ENCODE measurements around the gene ZNF358. TPM values are rescaled to one million over a fixed set of nuclear protein-coding genes. Genes with fewer than 3 reads are reported as not detected.

ZNF358 gene
- total and polyA plus RNA-seq, 2 of the 13 experiments (the other 11 are each of a cell fraction or from before 2014, with no cell fraction given) = 9.1 to 37.0 TPM

DNA sequence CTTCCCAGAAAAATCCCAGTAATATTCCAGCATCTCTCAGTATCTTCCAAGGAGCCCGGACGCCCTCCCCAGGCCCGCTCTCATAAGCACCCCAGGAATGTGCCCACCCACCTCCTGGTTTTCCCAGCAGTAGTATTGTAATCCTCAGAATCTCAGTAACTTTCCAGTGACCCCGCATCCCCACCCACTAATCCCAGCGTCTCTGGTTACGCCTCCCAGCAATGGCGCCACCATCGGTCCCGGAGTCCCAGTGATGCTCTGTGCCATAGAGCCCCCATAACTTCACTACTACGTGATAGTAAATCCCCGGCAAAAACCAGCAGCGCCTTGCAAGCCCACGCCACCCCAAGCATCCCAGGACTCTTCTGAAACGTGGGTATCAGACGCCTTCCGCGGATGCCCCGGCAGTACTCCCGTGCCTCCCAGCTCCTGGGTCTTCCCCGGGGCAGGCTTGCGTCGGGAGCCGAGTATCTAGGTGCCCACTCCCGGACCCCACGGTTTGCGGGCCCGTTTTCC is 18.7 kb downstream of the ZNF358 start (continued):
- TF ChIP-seq ZSCAN21 (CRISPR knock-in tag; IDR thresholded peaks at IDR 0.05; ENCODE audit: borderline replicate concordance) = no peak; the same call in 1 of the 2 replicates
- TF ChIP-seq, protein P1, sequence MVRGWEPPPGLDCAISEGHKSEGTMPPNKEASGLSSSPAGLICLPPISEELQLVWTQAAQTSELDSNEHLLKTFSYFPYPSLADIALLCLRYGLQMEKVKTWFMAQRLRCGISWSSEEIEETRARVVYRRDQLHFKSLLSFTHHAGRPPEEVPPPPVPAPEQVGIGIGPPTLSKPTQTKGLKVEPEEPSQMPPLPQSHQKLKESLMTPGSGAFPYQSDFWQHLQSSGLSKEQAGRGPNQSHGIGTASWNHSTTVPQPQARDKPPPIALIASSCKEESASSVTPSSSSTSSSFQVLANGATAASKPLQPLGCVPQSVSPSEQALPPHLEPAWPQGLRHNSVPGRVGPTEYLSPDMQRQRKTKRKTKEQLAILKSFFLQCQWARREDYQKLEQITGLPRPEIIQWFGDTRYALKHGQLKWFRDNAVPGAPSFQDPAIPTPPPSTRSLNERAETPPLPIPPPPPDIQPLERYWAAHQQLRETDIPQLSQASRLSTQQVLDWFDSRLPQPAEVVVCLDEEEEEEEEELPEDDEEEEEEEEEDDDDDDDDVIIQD (CRISPR knock-in tag; IDR thresholded peaks at IDR 0.05; ENCODE audit: low read depth) = no peak
- no peak for TF ChIP-seq STAG1 (CRISPR knock-in tag; IDR thresholded peaks at IDR 0.05)
- no peak for TF ChIP-seq MEIS1 (CRISPR knock-in tag; IDR thresholded peaks at IDR 0.05; ENCODE audit: borderline replicate concordance)
- TF ChIP-seq, protein P2, sequence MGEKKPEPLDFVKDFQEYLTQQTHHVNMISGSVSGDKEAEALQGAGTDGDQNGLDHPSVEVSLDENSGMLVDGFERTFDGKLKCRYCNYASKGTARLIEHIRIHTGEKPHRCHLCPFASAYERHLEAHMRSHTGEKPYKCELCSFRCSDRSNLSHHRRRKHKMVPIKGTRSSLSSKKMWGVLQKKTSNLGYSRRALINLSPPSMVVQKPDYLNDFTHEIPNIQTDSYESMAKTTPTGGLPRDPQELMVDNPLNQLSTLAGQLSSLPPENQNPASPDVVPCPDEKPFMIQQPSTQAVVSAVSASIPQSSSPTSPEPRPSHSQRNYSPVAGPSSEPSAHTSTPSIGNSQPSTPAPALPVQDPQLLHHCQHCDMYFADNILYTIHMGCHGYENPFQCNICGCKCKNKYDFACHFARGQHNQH (CRISPR knock-in tag; IDR thresholded peaks at IDR 0.05) = no peak
- no peak for TF ChIP-seq ETV5 (CRISPR knock-in tag; IDR thresholded peaks at IDR 0.05; ENCODE audit: borderline replicate concordance)
- TF ChIP-seq ZNF367 (CRISPR knock-in tag; IDR thresholded peaks at IDR 0.05; ENCODE audit: borderline replicate concordance) = no peak
- no peak for TF ChIP-seq HNRNPL (IDR thresholded peaks at IDR 0.05; ENCODE audit: low read depth, low read length)
- 0 out of 2 replicates have a peak, but pooled peaks have one; percentile 12 for TF ChIP-seq HES4 (CRISPR knock-in tag; IDR thresholded peaks at IDR 0.05; ENCODE audit: borderline replicate concordance)
- TF ChIP-seq, protein P3, sequence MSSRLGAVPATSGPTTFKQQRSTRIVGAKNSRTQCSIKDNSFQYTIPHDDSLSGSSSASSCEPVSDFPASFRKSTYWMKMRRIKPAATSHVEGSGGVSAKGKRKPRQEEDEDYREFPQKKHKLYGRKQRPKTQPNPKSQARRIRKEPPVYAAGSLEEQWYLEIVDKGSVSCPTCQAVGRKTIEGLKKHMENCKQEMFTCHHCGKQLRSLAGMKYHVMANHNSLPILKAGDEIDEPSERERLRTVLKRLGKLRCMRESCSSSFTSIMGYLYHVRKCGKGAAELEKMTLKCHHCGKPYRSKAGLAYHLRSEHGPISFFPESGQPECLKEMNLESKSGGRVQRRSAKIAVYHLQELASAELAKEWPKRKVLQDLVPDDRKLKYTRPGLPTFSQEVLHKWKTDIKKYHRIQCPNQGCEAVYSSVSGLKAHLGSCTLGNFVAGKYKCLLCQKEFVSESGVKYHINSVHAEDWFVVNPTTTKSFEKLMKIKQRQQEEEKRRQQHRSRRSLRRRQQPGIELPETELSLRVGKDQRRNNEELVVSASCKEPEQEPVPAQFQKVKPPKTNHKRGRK (CRISPR knock-in tag; IDR thresholded peaks at IDR 0.05) = no peak
- no peak for TF ChIP-seq ZNF460 (CRISPR knock-in tag; IDR thresholded peaks at IDR 0.05; ENCODE audit: borderline replicate concordance)
- TF ChIP-seq GTF2F1 (IDR thresholded peaks at IDR 0.05; ENCODE audit: low read length) = no peak
- TF ChIP-seq ZNF317 (CRISPR knock-in tag; IDR thresholded peaks at IDR 0.05) = peak; percentile 36; the same call in 1 of the 2 replicates
- TF ChIP-seq MIXL1 (CRISPR knock-in tag; IDR thresholded peaks at IDR 0.05) = no peak
- no peak; the same call in 1 of the 2 replicates for TF ChIP-seq GATAD1 (CRISPR knock-in tag; IDR thresholded peaks at IDR 0.05)
- TF ChIP-seq, protein P4, sequence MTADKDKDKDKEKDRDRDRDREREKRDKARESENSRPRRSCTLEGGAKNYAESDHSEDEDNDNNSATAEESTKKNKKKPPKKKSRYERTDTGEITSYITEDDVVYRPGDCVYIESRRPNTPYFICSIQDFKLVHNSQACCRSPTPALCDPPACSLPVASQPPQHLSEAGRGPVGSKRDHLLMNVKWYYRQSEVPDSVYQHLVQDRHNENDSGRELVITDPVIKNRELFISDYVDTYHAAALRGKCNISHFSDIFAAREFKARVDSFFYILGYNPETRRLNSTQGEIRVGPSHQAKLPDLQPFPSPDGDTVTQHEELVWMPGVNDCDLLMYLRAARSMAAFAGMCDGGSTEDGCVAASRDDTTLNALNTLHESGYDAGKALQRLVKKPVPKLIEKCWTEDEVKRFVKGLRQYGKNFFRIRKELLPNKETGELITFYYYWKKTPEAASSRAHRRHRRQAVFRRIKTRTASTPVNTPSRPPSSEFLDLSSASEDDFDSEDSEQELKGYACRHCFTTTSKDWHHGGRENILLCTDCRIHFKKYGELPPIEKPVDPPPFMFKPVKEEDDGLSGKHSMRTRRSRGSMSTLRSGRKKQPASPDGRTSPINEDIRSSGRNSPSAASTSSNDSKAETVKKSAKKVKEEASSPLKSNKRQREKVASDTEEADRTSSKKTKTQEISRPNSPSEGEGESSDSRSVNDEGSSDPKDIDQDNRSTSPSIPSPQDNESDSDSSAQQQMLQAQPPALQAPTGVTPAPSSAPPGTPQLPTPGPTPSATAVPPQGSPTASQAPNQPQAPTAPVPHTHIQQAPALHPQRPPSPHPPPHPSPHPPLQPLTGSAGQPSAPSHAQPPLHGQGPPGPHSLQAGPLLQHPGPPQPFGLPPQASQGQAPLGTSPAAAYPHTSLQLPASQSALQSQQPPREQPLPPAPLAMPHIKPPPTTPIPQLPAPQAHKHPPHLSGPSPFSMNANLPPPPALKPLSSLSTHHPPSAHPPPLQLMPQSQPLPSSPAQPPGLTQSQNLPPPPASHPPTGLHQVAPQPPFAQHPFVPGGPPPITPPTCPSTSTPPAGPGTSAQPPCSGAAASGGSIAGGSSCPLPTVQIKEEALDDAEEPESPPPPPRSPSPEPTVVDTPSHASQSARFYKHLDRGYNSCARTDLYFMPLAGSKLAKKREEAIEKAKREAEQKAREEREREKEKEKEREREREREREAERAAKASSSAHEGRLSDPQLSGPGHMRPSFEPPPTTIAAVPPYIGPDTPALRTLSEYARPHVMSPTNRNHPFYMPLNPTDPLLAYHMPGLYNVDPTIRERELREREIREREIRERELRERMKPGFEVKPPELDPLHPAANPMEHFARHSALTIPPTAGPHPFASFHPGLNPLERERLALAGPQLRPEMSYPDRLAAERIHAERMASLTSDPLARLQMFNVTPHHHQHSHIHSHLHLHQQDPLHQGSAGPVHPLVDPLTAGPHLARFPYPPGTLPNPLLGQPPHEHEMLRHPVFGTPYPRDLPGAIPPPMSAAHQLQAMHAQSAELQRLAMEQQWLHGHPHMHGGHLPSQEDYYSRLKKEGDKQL (CRISPR knock-in tag; IDR thresholded peaks at IDR 0.05; ENCODE audit: low read depth) = no peak
- no peak for TF ChIP-seq RFX1 (IDR thresholded peaks at IDR 0.05)
- no peak for TF ChIP-seq PPARG (CRISPR knock-in tag; conservative IDR thresholded peaks at IDR 0.05)

Measured in HepG2 (cell line).